ENCODE results near the gene YDJC. TPM values are rescaled to one million over a fixed set of nuclear protein-coding genes. Genes with fewer than 3 reads are reported as not detected.

The YDJC gene
- total and polyA plus RNA-seq, 9 of the 15 experiments (the other 6 are each of a cell fraction or from before 2014, with no cell fraction given), result 13.5 to 871 (median 164) TPM

DNA sequence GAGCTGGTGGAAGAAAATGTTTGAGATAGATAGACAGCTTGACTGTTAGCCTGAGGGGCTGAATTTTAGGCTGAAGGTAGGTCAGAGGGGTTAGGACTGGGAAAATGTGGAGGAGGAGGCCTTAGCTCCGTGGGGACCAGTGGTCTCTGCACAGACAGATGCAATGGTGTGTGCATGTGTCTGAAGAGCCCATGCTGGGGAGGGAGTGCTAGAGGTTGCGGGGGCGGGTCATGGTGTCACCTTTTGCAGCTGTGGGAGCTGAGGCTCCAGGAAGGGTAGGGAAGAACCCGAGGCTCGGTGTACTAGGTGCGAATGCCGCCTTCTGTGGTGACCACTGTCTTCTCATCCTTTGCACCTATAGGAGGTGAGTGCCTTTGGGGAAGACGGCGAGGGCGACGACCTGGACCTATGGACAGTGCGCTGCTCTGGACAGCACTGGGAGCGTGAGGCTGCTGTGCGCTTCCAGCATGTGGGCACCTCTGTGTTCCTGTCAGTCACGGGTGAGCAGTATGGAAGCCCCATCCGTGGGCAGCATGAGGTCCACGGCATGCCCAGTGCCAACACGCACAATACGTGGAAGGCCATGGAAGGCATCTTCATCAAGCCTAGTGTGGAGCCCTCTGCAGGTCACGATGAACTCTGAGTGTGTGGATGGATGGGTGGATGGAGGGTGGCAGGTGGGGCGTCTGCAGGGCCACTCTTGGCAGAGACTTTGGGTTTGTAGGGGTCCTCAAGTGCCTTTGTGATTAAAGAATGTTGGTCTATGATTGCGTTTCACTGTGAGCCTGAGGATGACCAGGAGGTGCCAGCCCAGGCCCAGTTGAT is 13.9 kb upstream of the YDJC start (continued):
- TF ChIP-seq SNIP1 (IDR thresholded peaks at IDR 0.05; ENCODE audit: low read depth), result no peak
- TF ChIP-seq, protein P1, sequence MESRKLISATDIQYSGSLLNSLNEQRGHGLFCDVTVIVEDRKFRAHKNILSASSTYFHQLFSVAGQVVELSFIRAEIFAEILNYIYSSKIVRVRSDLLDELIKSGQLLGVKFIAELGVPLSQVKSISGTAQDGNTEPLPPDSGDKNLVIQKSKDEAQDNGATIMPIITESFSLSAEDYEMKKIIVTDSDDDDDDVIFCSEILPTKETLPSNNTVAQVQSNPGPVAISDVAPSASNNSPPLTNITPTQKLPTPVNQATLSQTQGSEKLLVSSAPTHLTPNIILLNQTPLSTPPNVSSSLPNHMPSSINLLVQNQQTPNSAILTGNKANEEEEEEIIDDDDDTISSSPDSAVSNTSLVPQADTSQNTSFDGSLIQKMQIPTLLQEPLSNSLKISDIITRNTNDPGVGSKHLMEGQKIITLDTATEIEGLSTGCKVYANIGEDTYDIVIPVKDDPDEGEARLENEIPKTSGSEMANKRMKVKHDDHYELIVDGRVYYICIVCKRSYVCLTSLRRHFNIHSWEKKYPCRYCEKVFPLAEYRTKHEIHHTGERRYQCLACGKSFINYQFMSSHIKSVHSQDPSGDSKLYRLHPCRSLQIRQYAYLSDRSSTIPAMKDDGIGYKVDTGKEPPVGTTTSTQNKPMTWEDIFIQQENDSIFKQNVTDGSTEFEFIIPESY (CRISPR knock-in tag; IDR thresholded peaks at IDR 0.05), result no peak
- no peak for TF ChIP-seq ZKSCAN3 (CRISPR knock-in tag; IDR thresholded peaks at IDR 0.05)
- TF ChIP-seq ZNF511 (CRISPR knock-in tag; IDR thresholded peaks at IDR 0.05), result no peak
- no peak for TF ChIP-seq PCBP2 (IDR thresholded peaks at IDR 0.05; ENCODE audit: low read depth, low read length, poor library complexity, severe bottlenecking)
- TF ChIP-seq HDGF (IDR thresholded peaks at IDR 0.05), result no peak
- no peak for TF ChIP-seq ZBTB26 (CRISPR knock-in tag; IDR thresholded peaks at IDR 0.05)
- TF ChIP-seq KLF10 (CRISPR knock-in tag; IDR thresholded peaks at IDR 0.05), result no peak
- TF ChIP-seq PML (IDR thresholded peaks at IDR 0.05; ENCODE audit: low read length), result no peak
- no peak for TF ChIP-seq TAF7 (tag; IDR thresholded peaks at IDR 0.05)
- no peak for TF ChIP-seq ZNF24 (IDR thresholded peaks at IDR 0.05)
- no peak for TF ChIP-seq KHSRP (IDR thresholded peaks at IDR 0.05)
- peak; percentile 35; the same call in 1 of the 2 replicates for TF ChIP-seq MAFK (IDR thresholded peaks at IDR 0.05; ENCODE audit: low read length)
- TF ChIP-seq, protein P2, sequence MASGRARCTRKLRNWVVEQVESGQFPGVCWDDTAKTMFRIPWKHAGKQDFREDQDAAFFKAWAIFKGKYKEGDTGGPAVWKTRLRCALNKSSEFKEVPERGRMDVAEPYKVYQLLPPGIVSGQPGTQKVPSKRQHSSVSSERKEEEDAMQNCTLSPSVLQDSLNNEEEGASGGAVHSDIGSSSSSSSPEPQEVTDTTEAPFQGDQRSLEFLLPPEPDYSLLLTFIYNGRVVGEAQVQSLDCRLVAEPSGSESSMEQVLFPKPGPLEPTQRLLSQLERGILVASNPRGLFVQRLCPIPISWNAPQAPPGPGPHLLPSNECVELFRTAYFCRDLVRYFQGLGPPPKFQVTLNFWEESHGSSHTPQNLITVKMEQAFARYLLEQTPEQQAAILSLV (tag; IDR thresholded peaks at IDR 0.05), result no peak
- no peak for TF ChIP-seq FOXJ3 (CRISPR knock-in tag; IDR thresholded peaks at IDR 0.05)
- no peak for TF ChIP-seq TGIF2 (CRISPR knock-in tag; IDR thresholded peaks at IDR 0.05)
- TF ChIP-seq ZFP1 (CRISPR knock-in tag; IDR thresholded peaks at IDR 0.05), result no peak
- TF ChIP-seq SRSF9 (IDR thresholded peaks at IDR 0.05; ENCODE audit: borderline replicate concordance, low read depth, low read length), result no peak
- TF ChIP-seq ZNF586 (CRISPR knock-in tag; conservative IDR thresholded peaks at IDR 0.05), result no peak
- no peak for TF ChIP-seq ZNF740 (CRISPR knock-in tag; IDR thresholded peaks at IDR 0.05)
- TF ChIP-seq ZNF740 (tag; IDR thresholded peaks at IDR 0.05), result no peak
- no peak for TF ChIP-seq ZNF165 (CRISPR knock-in tag; IDR thresholded peaks at IDR 0.05; ENCODE audit: borderline replicate concordance)
- TF ChIP-seq MLX (CRISPR knock-in tag; conservative IDR thresholded peaks at IDR 0.05), result no peak
- no peak for TF ChIP-seq ARID1B (IDR thresholded peaks at IDR 0.05)

Data from K562 (cell line).